Activated T-cell treated with anti-CD3 and anti-CD28 coated beads, Interleukin-2, amount 50 U/mL, for 24 hours (primary cell): Measurements from ENCODE around the gene MTF1.

Experiments
- DNase-seq: peaks from one replicate; pipeline ENCODE4 v3.0.0-alpha.2; 2020
- H3K27ac Mint-ChIP-seq: 2 replicates; pipeline ENCODE4 v1.8.0; 2020; ENCODE audit warnings: mild to moderate bottlenecking, mixed read lengths
- H3K27me3 Mint-ChIP-seq: 2 replicates; pipeline ENCODE4 v1.8.0; 2020; ENCODE audit warnings: mixed read lengths
- H3K36me3 Mint-ChIP-seq: 2 replicates; pipeline ENCODE4 v1.8.0; 2020; ENCODE audit warnings: low read depth, mixed read lengths
- H3K4me1 Mint-ChIP-seq: 2 replicates; pipeline ENCODE4 v1.8.0; 2020; ENCODE audit warnings: low read depth, mixed read lengths
- H3K4me3 Mint-ChIP-seq: 2 replicates; pipeline ENCODE4 v1.8.0; 2020; ENCODE audit warnings: mild to moderate bottlenecking, moderate library complexity, mixed read lengths
- H3K9me3 Mint-ChIP-seq: 2 replicates; pipeline ENCODE4 v1.8.0; 2020; ENCODE audit warnings: mixed read lengths

The MTF1 gene

DNA sequence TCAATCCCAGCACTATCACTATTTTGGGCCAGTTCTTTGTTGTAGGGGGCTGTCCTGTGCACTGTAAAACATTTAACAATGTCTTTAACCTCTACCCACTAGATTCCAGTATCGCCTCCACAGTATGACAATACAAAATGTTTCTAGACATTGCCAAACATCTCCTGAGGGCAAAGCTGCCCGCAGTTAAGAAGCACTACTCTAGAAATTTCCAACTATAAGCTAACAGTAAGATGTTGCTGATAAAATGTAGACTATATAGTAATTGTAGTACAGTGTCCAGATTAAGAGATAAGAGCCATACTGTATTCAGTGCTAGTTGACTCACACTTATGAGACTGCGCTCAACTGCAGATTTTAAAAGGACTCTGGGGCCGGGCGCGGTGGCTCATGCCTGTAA lies 5.0 kb downstream of the MTF1 start:
- peaks cover 50% of the 10 kb centered on the region for H3K4me1 Mint-ChIP-seq
- no peak for DNase-seq
- no peak overlapping the region for H3K4me3 Mint-ChIP-seq
- H3K36me3 Mint-ChIP-seq = peaks cover 53% of the 10 kb centered on the region
- no peaks in the 10 kb centered on the region for H3K27me3 Mint-ChIP-seq
- no peaks in the 10 kb centered on the region for H3K9me3 Mint-ChIP-seq
- H3K27ac Mint-ChIP-seq = peak overlapping the region; percentile 53

DNA sequence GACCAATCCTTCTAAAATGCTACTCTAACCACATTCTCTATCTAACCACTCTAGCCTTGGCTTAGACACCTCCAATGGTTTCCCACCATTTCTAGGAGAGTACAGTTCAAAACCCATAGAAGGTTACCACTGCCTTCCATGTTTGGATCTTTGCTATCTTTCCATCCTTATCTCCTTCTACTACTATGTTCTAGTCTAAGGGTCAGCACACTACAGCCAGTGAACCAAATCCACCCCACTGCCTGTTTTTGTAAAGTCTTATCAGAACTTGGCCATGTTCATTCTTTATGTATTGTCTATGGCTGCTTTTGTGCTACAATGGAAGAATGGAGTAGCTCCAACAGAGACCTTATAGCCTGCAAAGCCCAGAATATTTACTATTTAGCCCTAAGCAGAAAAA lies 6.2 kb downstream of the MTF1 start:
- Mint-ChIP-seq H3K36me3 (peaks cover 55% of the 10 kb centered on the region), H3K4me3 (no peak overlapping the region), H3K4me1 (peaks cover 52% of the 10 kb centered on the region), H3K9me3 (no peaks in the 10 kb centered on the region), H3K27me3 (no peaks in the 10 kb centered on the region), H3K27ac (peak overlapping the region; percentile 68)
- no peak for DNase-seq

DNA sequence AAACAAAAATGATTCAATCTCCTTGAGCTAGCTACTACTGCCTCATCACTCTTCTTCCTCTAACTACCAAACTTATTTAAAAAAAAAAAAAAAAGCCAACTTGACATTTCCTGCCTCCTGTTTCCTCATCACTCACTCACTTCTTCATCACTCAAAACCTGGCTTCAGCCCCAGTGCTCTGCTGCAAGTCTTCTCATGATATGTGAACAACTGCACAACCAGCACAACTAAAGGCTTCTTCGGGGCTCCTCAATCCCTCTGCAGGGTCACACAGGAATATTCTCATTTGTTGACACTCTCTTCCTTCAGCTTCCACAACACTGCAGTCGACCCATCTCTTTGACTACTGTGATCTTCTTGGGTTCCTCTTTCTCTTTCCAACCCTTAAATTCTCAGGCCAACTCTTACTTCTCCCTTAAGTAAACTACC lies 7.6 kb downstream of the MTF1 start:
- Mint-ChIP-seq H3K27ac (no peak overlapping the region), H3K36me3 (peaks cover 54% of the 10 kb centered on the region), H3K27me3 (no peaks in the 10 kb centered on the region), H3K4me1 (peaks cover 51% of the 10 kb centered on the region), H3K9me3 (no peaks in the 10 kb centered on the region), H3K4me3 (no peak overlapping the region)
- DNase-seq = no peak

DNA sequence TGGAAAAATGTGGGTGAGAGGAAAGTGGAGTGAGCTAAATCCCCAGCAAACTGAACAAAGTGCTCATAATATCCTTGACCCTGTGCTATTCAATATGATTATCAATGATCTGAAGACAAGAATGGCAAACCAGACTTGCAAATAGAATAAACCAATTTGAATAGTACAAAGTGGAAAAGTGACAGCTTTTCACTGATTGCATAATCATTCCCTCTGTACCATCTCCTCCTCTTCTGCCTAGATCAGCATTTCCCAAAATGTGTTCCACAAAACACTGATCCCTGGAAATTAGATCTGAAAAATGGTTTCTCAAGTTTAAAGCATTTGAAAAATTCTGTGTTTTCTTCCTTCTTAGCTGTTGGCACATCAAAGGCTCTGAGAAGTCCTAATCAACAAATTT lies 8.1 kb downstream of the MTF1 start:
- Mint-ChIP-seq H3K4me1 (peaks cover 53% of the 10 kb centered on the region), H3K27me3 (no peaks in the 10 kb centered on the region), H3K4me3 (no peak overlapping the region), H3K9me3 (no peaks in the 10 kb centered on the region), H3K36me3 (peaks cover 55% of the 10 kb centered on the region), H3K27ac (no peak overlapping the region)
- DNase-seq = no peak

DNA sequence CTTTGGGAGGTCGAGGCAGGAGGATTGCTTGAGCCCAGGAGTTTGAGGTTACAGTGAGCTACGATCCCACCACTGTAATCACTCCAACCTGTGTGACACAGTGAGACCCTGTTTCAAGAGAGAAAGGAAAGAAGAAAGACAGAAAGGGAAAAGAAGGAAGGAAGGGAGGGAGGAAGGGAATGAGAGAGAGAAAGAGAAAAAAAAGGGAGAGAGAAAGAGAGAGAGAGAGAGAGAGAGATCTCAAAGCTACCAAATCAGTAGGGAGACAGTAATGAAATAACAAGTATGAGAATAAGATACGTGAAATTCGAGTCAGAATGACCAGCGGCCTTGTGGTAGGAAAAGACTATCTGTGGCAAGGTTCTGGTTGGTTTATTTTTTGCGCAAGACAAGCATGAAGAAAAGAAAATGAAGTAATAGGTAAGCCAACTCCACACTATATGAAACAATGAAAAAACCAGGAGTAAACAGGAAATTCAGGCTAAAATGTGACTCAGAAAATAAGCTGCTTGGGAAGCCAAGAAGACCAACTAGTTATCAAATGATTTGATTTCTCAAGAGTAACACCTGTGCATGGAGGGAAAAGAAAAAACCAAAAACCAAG lies 8.9 kb downstream of the MTF1 start:
- Mint-ChIP-seq H3K27me3 (no peaks in the 10 kb centered on the region), H3K4me1 (peaks cover 60% of the 10 kb centered on the region), H3K27ac (no peak overlapping the region), H3K9me3 (no peaks in the 10 kb centered on the region), H3K4me3 (no peak overlapping the region), H3K36me3 (peaks cover 57% of the 10 kb centered on the region)
- no peak for DNase-seq

DNA sequence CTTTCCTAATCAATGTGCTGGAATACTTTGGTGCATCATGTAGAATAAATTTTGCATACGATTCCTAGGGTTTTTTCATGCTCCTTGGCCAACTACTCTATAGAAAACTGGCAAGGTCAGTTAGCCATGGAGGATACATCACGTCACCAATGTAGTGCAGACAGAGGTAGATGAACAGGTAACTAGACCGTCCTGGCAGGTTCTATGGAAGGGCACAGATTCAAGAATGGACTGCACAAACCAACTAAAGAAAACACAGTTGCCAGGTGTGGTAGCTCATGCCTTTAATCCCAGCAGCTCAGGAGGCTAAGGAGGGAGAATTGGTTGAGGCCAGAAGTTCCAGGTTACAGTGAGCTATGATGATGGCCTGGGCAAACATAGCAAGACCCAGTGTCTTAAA lies 9.9 kb downstream of the MTF1 start:
- Mint-ChIP-seq H3K36me3 (peaks cover 57% of the 10 kb centered on the region), H3K4me3 (no peak overlapping the region), H3K4me1 (peaks cover 60% of the 10 kb centered on the region), H3K27ac (no peak overlapping the region), H3K27me3 (no peaks in the 10 kb centered on the region), H3K9me3 (no peaks in the 10 kb centered on the region)
- DNase-seq = no peak

DNA sequence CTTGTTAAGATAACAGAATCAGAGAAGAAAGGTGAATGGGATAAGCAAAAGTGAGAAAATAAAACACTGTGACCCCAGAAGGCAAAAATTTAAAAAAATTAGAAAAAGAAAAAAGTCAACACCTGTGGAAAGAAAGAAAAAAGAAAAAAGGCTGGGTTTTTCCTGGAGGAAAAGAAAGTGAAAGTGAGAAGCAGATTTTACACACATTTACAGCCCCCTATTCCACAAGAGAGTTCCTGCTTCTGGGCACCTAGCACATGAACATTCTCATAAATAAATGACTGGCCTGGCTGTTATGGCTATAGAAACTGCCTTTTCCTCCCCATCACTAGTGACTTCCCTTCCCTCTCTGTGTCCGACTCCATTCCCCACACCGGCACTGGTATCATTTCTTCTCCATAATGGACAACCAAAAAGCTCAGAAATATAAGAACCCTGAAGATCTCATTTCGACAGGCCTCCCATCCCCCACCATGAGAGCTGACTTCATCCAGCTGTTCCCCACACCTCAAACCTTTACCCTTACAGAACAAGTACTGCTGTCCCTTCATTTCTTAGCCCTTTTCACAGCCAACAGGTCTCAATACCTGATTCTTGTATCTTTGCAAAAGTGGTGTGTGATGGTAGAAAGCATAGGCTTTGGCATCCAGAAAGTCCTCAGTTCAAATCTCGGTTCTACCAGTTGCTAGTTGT lies 12.6 kb downstream of the MTF1 start:
- DNase-seq = no peak
- no peaks in the 10 kb centered on the region for H3K9me3 Mint-ChIP-seq
- peak overlapping the region; percentile 28 for H3K4me3 Mint-ChIP-seq
- peaks cover 55% of the 10 kb centered on the region for H3K4me1 Mint-ChIP-seq
- H3K27me3 Mint-ChIP-seq = no peaks in the 10 kb centered on the region
- H3K36me3 Mint-ChIP-seq = peaks cover 69% of the 10 kb centered on the region
- H3K27ac Mint-ChIP-seq = peak overlapping the region; percentile 72

DNA sequence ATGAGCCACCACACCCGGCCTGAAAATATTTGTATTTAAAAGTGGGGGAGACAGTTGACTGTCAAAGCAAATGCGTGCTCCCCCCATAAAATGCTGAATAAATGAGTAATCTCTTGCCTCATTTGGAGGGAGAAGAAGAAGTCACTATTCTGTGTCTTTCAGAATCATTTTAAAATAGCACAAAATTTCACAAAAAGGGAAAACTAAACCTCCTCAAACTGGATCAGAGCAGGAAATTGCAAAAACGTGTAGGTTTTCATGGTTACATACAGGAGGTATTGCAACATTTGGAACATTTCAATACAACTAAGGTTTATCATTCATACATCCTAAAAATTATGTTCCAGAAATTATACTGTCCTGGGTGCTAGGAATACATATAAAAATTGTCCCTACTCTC lies 13.6 kb downstream of the MTF1 start:
- peak overlapping the region; percentile 31 for H3K27ac Mint-ChIP-seq
- no peak overlapping the region for H3K4me3 Mint-ChIP-seq
- DNase-seq = no peak
- H3K9me3 Mint-ChIP-seq = no peaks in the 10 kb centered on the region
- peaks cover 55% of the 10 kb centered on the region for H3K4me1 Mint-ChIP-seq
- no peaks in the 10 kb centered on the region for H3K27me3 Mint-ChIP-seq
- H3K36me3 Mint-ChIP-seq = peaks cover 78% of the 10 kb centered on the region

DNA sequence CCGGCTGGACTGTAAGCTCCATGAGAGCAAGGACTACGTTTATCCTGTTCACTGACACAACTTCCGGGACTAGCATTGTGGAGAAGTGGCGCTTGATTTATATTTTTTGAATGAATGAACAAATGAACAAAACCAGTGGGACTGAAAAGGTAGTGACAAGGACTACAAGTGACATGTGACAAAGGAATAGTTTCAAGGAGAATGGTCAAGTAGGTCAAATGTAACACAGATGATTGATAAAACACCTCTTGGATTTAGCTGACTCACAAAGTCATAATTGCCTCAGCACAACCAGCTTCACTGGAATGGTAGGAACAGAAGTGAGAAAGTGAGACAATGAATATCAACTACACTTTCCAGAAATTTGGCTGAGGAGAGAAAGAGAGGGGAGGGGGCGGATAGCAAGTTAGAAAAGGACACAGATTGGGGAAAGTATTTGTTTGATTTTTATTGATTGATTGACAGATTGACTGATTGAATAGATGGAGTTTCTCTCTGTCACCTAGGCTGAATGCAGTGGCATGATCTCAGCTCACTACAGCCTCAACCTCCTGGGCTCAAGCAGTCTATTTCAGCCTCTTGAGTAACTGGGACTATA lies 14.2 kb downstream of the MTF1 start:
- no peak for DNase-seq
- peaks cover 55% of the 10 kb centered on the region for H3K4me1 Mint-ChIP-seq
- no peak overlapping the region for H3K4me3 Mint-ChIP-seq
- peaks cover 85% of the 10 kb centered on the region for H3K36me3 Mint-ChIP-seq
- H3K27me3 Mint-ChIP-seq = no peaks in the 10 kb centered on the region
- H3K9me3 Mint-ChIP-seq = no peaks in the 10 kb centered on the region
- peak overlapping the region; percentile 31 for H3K27ac Mint-ChIP-seq

DNA sequence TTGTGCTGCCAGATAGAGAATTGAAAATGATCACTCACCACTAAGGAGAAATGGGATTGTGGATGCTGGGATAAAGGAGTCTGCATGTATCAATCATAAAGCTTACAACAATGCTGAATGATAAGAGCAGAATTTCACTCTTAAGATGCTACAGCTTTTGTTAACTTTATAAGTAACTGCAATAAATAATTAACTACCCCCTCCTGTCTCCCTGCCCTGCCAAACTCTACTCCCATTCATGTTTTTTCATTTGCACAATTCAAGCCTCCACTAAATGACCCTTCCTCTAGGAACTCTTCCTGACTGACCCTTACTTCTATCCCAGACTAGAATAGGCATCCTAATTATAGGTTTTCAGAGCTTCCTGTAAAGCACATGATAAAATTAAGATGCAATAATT lies 14.9 kb downstream of the MTF1 start:
- no peaks in the 10 kb centered on the region for H3K9me3 Mint-ChIP-seq
- H3K4me1 Mint-ChIP-seq = peaks cover 54% of the 10 kb centered on the region
- peaks cover 88% of the 10 kb centered on the region for H3K36me3 Mint-ChIP-seq
- no peak overlapping the region for H3K4me3 Mint-ChIP-seq
- no peak overlapping the region for H3K27ac Mint-ChIP-seq
- DNase-seq = no peak
- H3K27me3 Mint-ChIP-seq = no peaks in the 10 kb centered on the region

DNA sequence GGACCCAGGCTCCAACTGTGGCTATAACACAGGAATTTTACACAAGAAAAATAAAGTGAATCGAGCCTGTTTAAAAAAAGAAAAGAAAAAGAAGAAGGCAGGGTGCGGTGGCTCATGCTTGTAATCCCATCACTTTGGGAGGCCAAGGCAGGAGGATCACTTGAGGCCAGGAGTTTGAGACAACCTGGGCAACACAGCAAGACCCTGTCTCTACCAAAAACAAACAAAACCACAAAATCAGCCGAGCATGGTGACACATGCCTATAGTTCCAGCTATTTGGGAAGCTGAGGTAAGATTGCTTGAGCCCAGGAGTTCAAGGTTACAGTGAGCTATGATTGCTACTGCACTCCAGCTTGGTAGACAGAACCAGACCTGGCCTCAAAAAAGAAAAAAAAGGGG lies 17.7 kb downstream of the MTF1 start:
- H3K9me3 Mint-ChIP-seq = no peaks in the 10 kb centered on the region
- peak overlapping the region; percentile 14 for H3K27ac Mint-ChIP-seq
- H3K4me3 Mint-ChIP-seq = no peak overlapping the region
- peaks cover 32% of the 10 kb centered on the region for H3K4me1 Mint-ChIP-seq
- DNase-seq = no peak
- peaks cover 88% of the 10 kb centered on the region for H3K36me3 Mint-ChIP-seq
- H3K27me3 Mint-ChIP-seq = no peaks in the 10 kb centered on the region

DNA sequence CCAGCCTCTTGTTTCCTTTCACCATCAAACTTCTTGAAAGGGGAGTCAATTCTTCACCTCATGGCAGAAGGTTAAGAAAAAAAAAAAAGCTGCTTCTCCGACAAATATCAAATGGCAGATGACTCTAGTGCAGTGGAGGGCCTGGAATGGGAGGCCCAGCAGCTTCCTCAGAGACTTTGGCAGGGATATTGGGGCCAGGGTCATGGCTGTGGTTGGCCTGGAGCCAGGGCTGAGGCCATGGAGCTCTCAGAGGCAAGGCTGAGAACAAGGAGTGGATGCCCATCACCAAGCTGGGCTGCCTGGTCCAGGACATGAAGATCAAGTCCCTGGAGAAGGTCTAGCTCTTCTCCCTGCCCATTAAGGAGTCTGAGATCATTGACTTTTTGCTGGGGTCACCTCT lies 18.7 kb downstream of the MTF1 start:
- DNase-seq = no peak
- Mint-ChIP-seq H3K27ac (peak overlapping the region; percentile 17), H3K27me3 (no peaks in the 10 kb centered on the region), H3K4me3 (no peak overlapping the region), H3K9me3 (no peaks in the 10 kb centered on the region), H3K36me3 (peaks cover 87% of the 10 kb centered on the region), H3K4me1 (peaks cover 23% of the 10 kb centered on the region)

DNA sequence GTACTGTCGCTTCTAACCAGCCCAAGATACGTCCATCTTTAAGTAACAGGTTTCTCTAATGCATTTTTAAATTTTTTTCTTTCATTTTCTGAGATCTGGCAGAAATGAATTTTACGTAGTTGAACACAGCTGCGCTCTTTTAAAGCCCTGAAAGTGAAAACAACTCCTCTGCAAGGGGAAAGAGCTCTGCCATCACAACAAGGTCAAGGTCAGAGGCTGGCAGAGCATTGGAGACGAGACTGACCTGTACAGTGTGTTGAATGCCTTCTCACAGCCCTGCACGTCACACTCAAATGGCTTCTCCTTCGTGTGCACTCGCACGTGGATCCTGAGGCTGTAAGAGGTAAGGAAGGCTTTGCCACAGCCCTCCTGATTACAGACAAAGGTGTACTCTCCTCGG lies 19.7 kb downstream of the MTF1 start:
- Mint-ChIP-seq H3K27me3 (no peaks in the 10 kb centered on the region), H3K4me1 (peaks cover 12% of the 10 kb centered on the region), H3K27ac (peak overlapping the region; percentile 34), H3K9me3 (no peaks in the 10 kb centered on the region), H3K4me3 (no peak overlapping the region), H3K36me3 (peaks cover 87% of the 10 kb centered on the region)
- DNase-seq = no peak

DNA sequence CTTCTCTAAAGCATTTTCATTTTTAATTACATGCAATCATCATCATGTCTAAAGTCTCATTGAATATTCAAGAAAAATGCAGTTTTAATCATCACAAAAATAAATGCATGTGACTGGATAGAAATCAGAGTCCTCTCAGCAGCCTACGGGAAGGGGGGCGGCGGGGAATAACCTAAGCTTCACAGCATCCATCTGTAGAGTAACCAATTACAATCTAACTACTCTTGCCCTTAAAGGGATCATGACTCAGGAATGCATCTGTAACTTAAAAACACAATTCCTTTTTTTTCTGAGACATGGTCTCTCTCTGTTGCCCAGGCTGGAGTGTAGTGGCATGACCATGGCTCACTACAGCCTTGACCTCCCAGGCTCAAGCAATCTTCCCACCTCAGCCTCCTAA lies 22.6 kb downstream of the MTF1 start:
- no peak overlapping the region for H3K4me3 Mint-ChIP-seq
- DNase-seq = no peak
- H3K27me3 Mint-ChIP-seq = no peaks in the 10 kb centered on the region
- H3K27ac Mint-ChIP-seq = no peak overlapping the region
- peaks cover 91% of the 10 kb centered on the region for H3K36me3 Mint-ChIP-seq
- H3K4me1 Mint-ChIP-seq = no peaks in the 10 kb centered on the region
- H3K9me3 Mint-ChIP-seq = no peaks in the 10 kb centered on the region

DNA sequence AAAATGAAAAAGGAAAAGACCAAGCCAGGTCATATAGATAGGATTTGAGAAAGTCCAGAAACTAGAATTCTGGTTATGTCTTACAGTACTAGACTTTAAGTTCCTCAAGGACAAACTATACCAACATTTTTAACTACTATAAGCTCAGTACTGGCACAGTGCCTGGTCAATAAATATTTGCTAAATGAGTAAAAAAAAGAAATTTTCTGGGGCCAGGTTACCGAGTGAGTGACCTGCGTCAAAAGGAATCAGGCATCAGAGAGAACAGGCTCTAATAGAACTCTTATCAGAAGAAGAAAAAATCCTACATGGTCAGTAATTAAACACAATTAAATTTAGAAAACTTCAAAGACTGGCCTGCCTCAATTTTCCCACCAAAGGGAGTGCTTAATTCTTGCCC lies 27.6 kb downstream of the MTF1 start:
- no peaks in the 10 kb centered on the region for H3K9me3 Mint-ChIP-seq
- peaks cover 1% of the 10 kb centered on the region for H3K4me1 Mint-ChIP-seq
- no peaks in the 10 kb centered on the region for H3K27me3 Mint-ChIP-seq
- H3K27ac Mint-ChIP-seq = no peak overlapping the region
- H3K36me3 Mint-ChIP-seq = peaks cover 82% of the 10 kb centered on the region
- no peak for DNase-seq
- no peak overlapping the region for H3K4me3 Mint-ChIP-seq
